PC-3 (cell line): ENCODE results near the gene NFKBIL1.

Source experiments
- CTCF ChIP-seq: fragments of 300-600 bp; sonication (generic); conservative IDR thresholded peaks from 2 replicates; pipeline ENCODE4 v1.5.1; 2017; ENCODE audit warnings: antibody characterized with exemption, low read depth, mild to moderate bottlenecking, low read length
- EZH2 ChIP-seq: fragments of 300-600 bp; sonication (generic); IDR thresholded peaks from one replicate; pipeline ENCODE4 v1.6.1; 2017; ENCODE audit warnings: antibody characterized with exemption, mild to moderate bottlenecking, low read length; ENCODE audit not compliant: unreplicated experiment
- EZH2phosphoT487 ChIP-seq: fragments of 300-600 bp; sonication (generic); IDR thresholded peaks from 2 replicates; pipeline ENCODE4 v1.6.1; 2018; ENCODE audit warnings: mild to moderate bottlenecking, antibody characterized with exemption, low read length, borderline replicate concordance

DNA sequence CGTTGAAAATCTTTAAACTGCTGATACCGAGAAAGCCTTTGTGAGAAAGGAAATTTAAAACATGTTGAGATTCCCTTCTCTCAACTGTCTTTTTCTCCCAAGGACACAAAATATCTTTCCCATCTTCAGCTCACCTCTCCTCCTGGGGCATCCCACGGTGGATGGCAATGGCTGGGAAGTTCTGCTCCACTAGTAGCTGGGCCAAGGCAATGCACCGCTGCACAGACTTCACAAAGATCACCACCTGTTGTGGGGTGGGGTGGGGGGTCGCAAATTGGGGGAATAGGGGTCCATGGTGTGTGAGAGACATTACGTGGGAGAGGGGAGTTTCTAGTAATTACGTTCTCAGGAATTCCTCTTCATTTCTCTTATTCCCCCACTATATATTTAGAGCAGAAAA lies 16.2 kb upstream of the NFKBIL1 start:
- TF ChIP-seq CTCF (no peak), EZH2 (no peak), EZH2phosphoT487 (no peak)
